SU-DHL-6 (cell line): ENCODE results near the gene GLYR1.

Source experiments
- EZH2phosphoT487 ChIP-seq: fragments of 200-600 bp; sonication (generic), shearing (Covaris generic); conservative IDR thresholded peaks from 2 replicates; pipeline ENCODE4 v1.6.1; 2018; ENCODE audit warnings: mild to moderate bottlenecking, antibody characterized with exemption, low read length, moderate library complexity, mixed read lengths
- TF ChIP-seq, protein P1 (sequence below): fragments of 200-600 bp; sonication (generic); IDR thresholded peaks from one replicate; pipeline ENCODE4 v1.5.1; 2017; ENCODE audit warnings: antibody characterized with exemption, mild to moderate bottlenecking, low read length, moderate library complexity; ENCODE audit not compliant: insufficient read depth, poor library complexity, severe bottlenecking

DNA sequence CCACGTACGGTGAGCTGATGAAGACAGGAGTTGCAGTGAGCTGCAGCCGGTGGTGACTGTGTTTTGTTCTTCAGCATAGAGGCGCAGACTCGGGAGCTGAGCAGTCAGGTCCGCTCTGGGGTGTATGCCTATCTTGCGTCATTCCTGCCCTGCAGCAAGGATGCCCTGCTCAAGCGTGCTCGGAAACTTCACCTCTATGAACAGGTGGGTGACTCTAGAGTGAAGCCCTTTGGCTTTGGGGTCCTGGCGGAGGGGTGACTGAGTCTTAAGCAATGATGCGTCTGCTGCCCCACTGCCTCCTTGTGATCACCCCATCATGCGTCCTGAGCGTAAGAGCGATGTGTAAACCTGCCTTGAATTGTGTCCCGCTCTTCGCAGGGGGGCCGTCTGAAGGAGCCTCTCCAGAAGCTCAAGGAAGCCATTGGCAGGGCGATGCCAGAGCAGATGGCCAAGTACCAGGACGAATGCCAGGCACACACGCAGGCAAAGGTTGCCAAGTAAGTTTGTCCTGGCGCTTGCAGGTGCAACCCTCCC, 23.1 kb upstream of the GLYR1 start:
- TF ChIP-seq, protein P1, sequence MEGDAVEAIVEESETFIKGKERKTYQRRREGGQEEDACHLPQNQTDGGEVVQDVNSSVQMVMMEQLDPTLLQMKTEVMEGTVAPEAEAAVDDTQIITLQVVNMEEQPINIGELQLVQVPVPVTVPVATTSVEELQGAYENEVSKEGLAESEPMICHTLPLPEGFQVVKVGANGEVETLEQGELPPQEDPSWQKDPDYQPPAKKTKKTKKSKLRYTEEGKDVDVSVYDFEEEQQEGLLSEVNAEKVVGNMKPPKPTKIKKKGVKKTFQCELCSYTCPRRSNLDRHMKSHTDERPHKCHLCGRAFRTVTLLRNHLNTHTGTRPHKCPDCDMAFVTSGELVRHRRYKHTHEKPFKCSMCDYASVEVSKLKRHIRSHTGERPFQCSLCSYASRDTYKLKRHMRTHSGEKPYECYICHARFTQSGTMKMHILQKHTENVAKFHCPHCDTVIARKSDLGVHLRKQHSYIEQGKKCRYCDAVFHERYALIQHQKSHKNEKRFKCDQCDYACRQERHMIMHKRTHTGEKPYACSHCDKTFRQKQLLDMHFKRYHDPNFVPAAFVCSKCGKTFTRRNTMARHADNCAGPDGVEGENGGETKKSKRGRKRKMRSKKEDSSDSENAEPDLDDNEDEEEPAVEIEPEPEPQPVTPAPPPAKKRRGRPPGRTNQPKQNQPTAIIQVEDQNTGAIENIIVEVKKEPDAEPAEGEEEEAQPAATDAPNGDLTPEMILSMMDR = no peak
- no peak for TF ChIP-seq EZH2phosphoT487
